GM08714 (cell line): ENCODE data around the gene PTBP1.
"Not testable (repeated sequence)": the region's sequence is repeated elsewhere in the genome, so short reads cannot be mapped to it uniquely, and the experiment has no call there.

Experiments
- H3K4me3 ChIP-seq: fragments of 200-500 bp; sonication (Bioruptor generic); 2 replicates; pipeline ENCODE4 v1.5.1; 2014; ENCODE audit warnings: mild to moderate bottlenecking, low read length, inconsistent platforms
- ZNF274 ChIP-seq: IDR thresholded peaks from 2 replicates; pipeline ENCODE4 v1.6.1; 2012; ENCODE audit warnings: mild to moderate bottlenecking, low read depth, low read length

Gene PTBP1

GRCh38 chr19:816500-816857, 19.2 kb downstream of the PTBP1 start:
- no peak overlapping the region for H3K4me3 ChIP-seq
- TF ChIP-seq ZNF274 = no peak

GRCh38 chr19:820212-820611, 23.0 kb downstream of the PTBP1 start:
- H3K4me3 ChIP-seq = not testable (repeated sequence)

GRCh38 chr19:821231-821824, 24.1 kb downstream of the PTBP1 start:
- no peak overlapping the region for H3K4me3 ChIP-seq
- no peak for TF ChIP-seq ZNF274

- no peak for TF ChIP-seq ZNF274
- no peak within 1 kb of the TSS for H3K4me3 ChIP-seq
Measured at GRCh38 chr19:821825-822503, 24.7 kb downstream of the PTBP1 start, which contains the start of gene PLPPR3. Gene PLPPR3, minus strand, starts transcription at chr19:821955. Its CDS starts 396 bp downstream, at chr19:821559.

- H3K4me3 ChIP-seq = no peak overlapping the region
Measured at GRCh38 chr19:823565-824121, 26.4 kb downstream of the PTBP1 start.

GRCh38 chr19:824885-825284, 27.6 kb downstream of the PTBP1 start:
- H3K4me3 ChIP-seq = no peak overlapping the region
- no peak for TF ChIP-seq ZNF274

More at GRCh38 chr19:823565-824121, 26.4 kb downstream of the PTBP1 start:
- no peak for TF ChIP-seq ZNF274

GRCh38 chr19:825897-826644, 28.8 kb downstream of the PTBP1 start:
- TF ChIP-seq ZNF274 = no peak
- H3K4me3 ChIP-seq = no peak overlapping the region

GRCh38 chr19:827314-827709, 30.1 kb downstream of the PTBP1 start:
- TF ChIP-seq ZNF274 = no peak
- H3K4me3 ChIP-seq = no peak overlapping the region

- H3K4me3 ChIP-seq = no peak within 1 kb of the TSS
- TF ChIP-seq ZNF274 = no peak
Measured at GRCh38 chr19:827710-828321, 30.6 kb downstream of the PTBP1 start, which contains the start of gene AZU1. Gene AZU1, plus strand, starts transcription at chr19:827837. Its CDS starts 10 bp downstream, at chr19:827847.

GRCh38 chr19:829129-829758, 32.0 kb downstream of the PTBP1 start:
- H3K4me3 ChIP-seq = no peak overlapping the region
- TF ChIP-seq ZNF274 = no peak

- H3K4me3 ChIP-seq = no peak overlapping the region
- no peak for TF ChIP-seq ZNF274
Measured at GRCh38 chr19:831407-832369, 34.4 kb downstream of the PTBP1 start.

GRCh38 chr19:834216-834615, 37.0 kb downstream of the PTBP1 start:
- no peak for TF ChIP-seq ZNF274
- H3K4me3 ChIP-seq = no peak overlapping the region
